Endothelial cell of umbilical vein (primary cell): ENCODE data around the gene PLEKHG4. TPM values are rescaled to one million over a fixed set of nuclear protein-coding genes. Genes with fewer than 3 reads are reported as not detected.
A peak's percentile ranks its signal among the peaks of the same experiment; 100 is the strongest.

Source experiments
- BruUV-seq: library from RNA; stranded (reverse); fragments of 400-500 nt; replicated peaks from 2 replicates; lab custom pipeline; 2021; lab: Mats Ljungman, UMichigan
- CTCF ChIA-PET: fragments of 300-600, 350-600 bp; sonication (Branson Sonifier 250); formaldehyde crosslinking; loops from one replicate; lab custom pipeline; 2021; ENCODE audit warnings: antibody characterized with exemption, inconsistent platforms; lab: Charles Lee
- POLR2A ChIA-PET: fragments of 300-600, 350-600 bp; sonication (Branson Sonifier 250); formaldehyde crosslinking; loops from one replicate; lab custom pipeline; 2021; ENCODE audit warnings: antibody characterized with exemption, inconsistent platforms; lab: Charles Lee
- DNase-seq: peaks from one replicate; pipeline ENCODE4 v3.0.0-alpha.2; 2011; ENCODE audit warnings: low read depth, low spot score
- FAIRE-seq: peaks from 2 replicates; lab custom pipeline; 2011; peaks lifted over from hg19 to GRCh38; lab: Jason Lieb, UNC
- H2AFZ ChIP-seq: 2 replicates; pipeline ENCODE4 v1.6.0; 2012; ENCODE audit warnings: low read depth, low read length, control low read depth, inconsistent platforms
- H3K27ac ChIP-seq: 2 replicates; pipeline ENCODE4 v1.5.1; 2011; ENCODE audit warnings: low read depth, mild to moderate bottlenecking, control low read depth, low read length, moderate library complexity; ENCODE audit not compliant: insufficient read depth
- H3K27me3 ChIP-seq, 2 experiments: 2 replicates each; pipeline versions ENCODE4 v1.6.0 to v1.6.1; 2011; ENCODE audit warnings: low read length in 2 of 2, mixed read lengths in 1 of 2; ENCODE audit not compliant: control insufficient read depth in 2 of 2, insufficient read depth in 2 of 2
- H3K36me3 ChIP-seq, 2 experiments: 2 replicates in 1 of 2; 3 replicates in 1 of 2; pipeline ENCODE4 v1.5.1; 2011; ENCODE audit warnings: low read length in 2 of 2, mild to moderate bottlenecking in 1 of 2, moderate library complexity in 1 of 2; ENCODE audit not compliant: control insufficient read depth in 2 of 2, insufficient read depth in 2 of 2; ENCODE audit errors: extremely low read depth in 1 of 2
- H3K4me1 ChIP-seq: 3 replicates; pipeline ENCODE4 v1.5.1; 2011; ENCODE audit warnings: mild to moderate bottlenecking, low read length; ENCODE audit not compliant: control insufficient read depth, insufficient read depth; ENCODE audit errors: extremely low read depth
- H3K4me2 ChIP-seq: 2 replicates; pipeline ENCODE4 v1.6.1; 2011; ENCODE audit warnings: low read length, control low read depth, mixed read lengths; ENCODE audit not compliant: insufficient read depth
- H3K4me3 ChIP-seq, 3 experiments: fragments of 200-600 bp in 1 of 3; sonication (generic), shearing (Covaris generic) in 1 of 3; replicated peaks in 1 of 3; 2 replicates each; pipeline ENCODE4 v1.5.1; 2011 to 2016; ENCODE audit warnings: control low read depth in 3 of 3, low read length in 3 of 3, mild to moderate bottlenecking in 2 of 3, inconsistent platforms in 1 of 3, low read depth in 1 of 3, moderate library complexity in 1 of 3; ENCODE audit not compliant: insufficient read depth in 1 of 3
- H3K79me2 ChIP-seq: 2 replicates; pipeline ENCODE4 v1.6.0; 2012; ENCODE audit warnings: low read length, inconsistent platforms; ENCODE audit not compliant: control insufficient read depth, insufficient read depth
- H3K9ac ChIP-seq: replicated peaks from 2 replicates; pipeline ENCODE3; 2011; ENCODE audit warnings: low read length, control low read depth; ENCODE audit not compliant: insufficient read depth; ENCODE audit errors: extremely low read depth
- H3K9me1 ChIP-seq: replicated peaks from 3 replicates; pipeline ENCODE4 v1.6.0; 2011; ENCODE audit warnings: mild to moderate bottlenecking, low read length; ENCODE audit not compliant: control insufficient read depth, insufficient read depth; ENCODE audit errors: extremely low read depth
- H3K9me3 ChIP-seq: replicated peaks from 2 replicates; pipeline ENCODE4 v1.5.1; 2012; ENCODE audit warnings: low read length, inconsistent platforms; ENCODE audit not compliant: control insufficient read depth, insufficient read depth
- H4K20me1 ChIP-seq: replicated peaks from 2 replicates; pipeline ENCODE3; 2011; ENCODE audit warnings: mild to moderate bottlenecking, low read length; ENCODE audit not compliant: control insufficient read depth, insufficient read depth; ENCODE audit errors: extremely low read depth
- CTCF ChIP-seq, 2 donors: IDR thresholded peaks; 1 replicate in 1 of 2; 2 replicates in 1 of 2; pipeline ENCODE4 v1.5.1; 2011; ENCODE audit warnings: low read length in 2 of 2, mild to moderate bottlenecking in 2 of 2, moderate library complexity in 2 of 2, control low read depth in 1 of 2, inconsistent platforms in 1 of 2, low read depth in 1 of 2; ENCODE audit not compliant: insufficient read depth in 1 of 2; ENCODE audit errors: extremely low read depth in 1 of 2
- EZH2 ChIP-seq: IDR thresholded peaks from 2 replicates; pipeline ENCODE4 v1.6.1; 2012; ENCODE audit warnings: borderline replicate concordance, low read depth, mild to moderate bottlenecking, moderate library complexity, low read length, inconsistent platforms; ENCODE audit not compliant: severe bottlenecking
- FOS ChIP-seq: IDR thresholded peaks from 2 replicates; pipeline ENCODE4 v1.6.1; 2011; ENCODE audit warnings: mild to moderate bottlenecking, low read length, moderate library complexity, borderline replicate concordance; ENCODE audit not compliant: insufficient read depth
- GATA2 ChIP-seq: IDR thresholded peaks from 2 replicates; pipeline ENCODE4 v1.7.0; 2011; ENCODE audit warnings: low read depth, mild to moderate bottlenecking, moderate library complexity, mixed read lengths, low read length; ENCODE audit not compliant: insufficient read length, insufficient read depth
- JUN ChIP-seq: IDR thresholded peaks from 2 replicates; pipeline ENCODE4 v1.6.1; 2011; ENCODE audit warnings: borderline replicate concordance, low read depth; ENCODE audit not compliant: insufficient read length, insufficient read depth
- MAX ChIP-seq: IDR thresholded peaks from 2 replicates; pipeline ENCODE4 v1.6.1; 2011; ENCODE audit not compliant: insufficient read depth, insufficient read length
- MYC ChIP-seq: IDR thresholded peaks from one replicate; pipeline ENCODE4 v1.6.1; 2011; ENCODE audit warnings: mild to moderate bottlenecking, low read depth, low read length
- POLR2A ChIP-seq: IDR thresholded peaks from 2 replicates; pipeline ENCODE4 v1.6.1; 2012; ENCODE audit warnings: low read depth, mild to moderate bottlenecking, control low read depth, low read length
- POLR2AphosphoS5 ChIP-seq: IDR thresholded peaks from 2 replicates; pipeline ENCODE4 v1.6.1; 2012; ENCODE audit warnings: low read depth, mild to moderate bottlenecking, control low read depth, low read length, moderate library complexity; ENCODE audit not compliant: insufficient read depth
- dilution Hi-C: fragments of 300-500 bp; cut with MboI; formaldehyde crosslinking; loops from one replicate; pipeline ENCODE4 v1.15.0; 2019; ENCODE audit warnings: low sequenced_read_pairs; ENCODE audit not compliant: extremely low pct_ligation_motif_present
- intact Hi-C: fragments of 100-400 bp; cut with micrococcal nuclease; formaldehyde crosslinking; loops from one replicate; pipeline ENCODE4 v1.10.0; 2022
- polyA plus RNA-seq, 4 experiments: library from polyadenylated mRNA; depleted of rRNA in 3 of 4; stranded (reverse) in 3 of 4; unstranded in 1 of 4; fragments of >200 nt; gene quantifications; 2 replicates each; pipeline versions ENCODE4 v1.2.1 to v1.2.3, GENCODE V29; 2011 to 2012; ENCODE audit warnings: missing spikeins in 1 of 4
- total RNA-seq: library from RNA; stranded (reverse); gene quantifications from 2 replicates; pipeline ENCODE4 v1.2.3, GENCODE V29; 2021

PLEKHG4 gene
- total and polyA plus RNA-seq, 2 donors (not counting 3 experiments of a cell fraction or from before 2014, with no cell fraction given): 26.6 to 34.8 TPM

GRCh38 chr16:67260426-67261063, 18.8 kb upstream of the PLEKHG4 start:
- FAIRE-seq (peak; percentile 83), DNase-seq (peak; percentile 24)
- no peaks in the 10 kb centered on the region for H3K9me1 ChIP-seq
- POLR2A ChIA-PET: interaction anchor here (1.2 kb wide), 1 partner anchor 17 kb away, joined by 3 read pairs; no protein-coding TSS in a partner anchor
- no peak overlapping the region for H3K27ac ChIP-seq
- H4K20me1 ChIP-seq: no peaks in the 10 kb centered on the region
- no peaks in the 10 kb centered on the region for H3K27me3 ChIP-seq
- no peak overlapping the region for H3K4me2 ChIP-seq
- H3K4me3 ChIP-seq: no peak overlapping the region
- intact Hi-C loops (loop anchor here (1.0 kb wide), 3 partner anchors 79 to 139 kb away; partner anchors contain the start of gene TPPP3), dilution Hi-C loops (no loop called here)
- H2AFZ ChIP-seq: no peak overlapping the region
- H3K9me3 ChIP-seq: no peaks in the 10 kb centered on the region
- no peaks in the 10 kb centered on the region for H3K79me2 ChIP-seq
- TF ChIP-seq JUN (no peak), CTCF (IDR thresholded peaks at IDR 0.05; ENCODE audit: extremely low read depth in 1 of 2, insufficient read depth in 1 of 2, low read depth in 1 of 2, low read length in 2 of 2) (peak; percentile 44 to 51)
- CTCF ChIA-PET: interaction anchor here (0.6 to 3.3 kb wide), 53 partner anchors 10 to 307 kb away, joined by 3 to 65 read pairs (median 4); partner anchors contain the start of genes ATP6V0D1, FHOD1, HSD11B2 and KCTD19
- H3K4me1 ChIP-seq: peaks cover 4% of the 10 kb centered on the region
- BruUV-seq: no TSS peak
- no peak overlapping the region for H3K9ac ChIP-seq
- no peaks in the 10 kb centered on the region for H3K36me3 ChIP-seq

GRCh38 chr16:67263201-67263600, 16.1 kb upstream of the PLEKHG4 start:
- no peak for FAIRE-seq
- Histone ChIP-seq H3K27me3 (no peaks in the 10 kb centered on the region), H3K4me1 (peaks cover 8% of the 10 kb centered on the region), H3K4me3 (no peak overlapping the region), H3K4me2 (no peak overlapping the region), H3K9ac (no peak overlapping the region), H3K27ac (no peak overlapping the region), H3K9me1 (no peaks in the 10 kb centered on the region), H3K79me2 (no peaks in the 10 kb centered on the region), H2AFZ (no peak overlapping the region), H4K20me1 (no peaks in the 10 kb centered on the region), H3K9me3 (no peaks in the 10 kb centered on the region), H3K36me3 (no peaks in the 10 kb centered on the region)
- TF ChIP-seq FOS: no peak
- TF ChIP-seq JUN: no peak
- TF ChIP-seq GATA2: no peak
- TF ChIP-seq POLR2A: no peak
- TF ChIP-seq CTCF (IDR thresholded peaks at IDR 0.05; ENCODE audit: extremely low read depth in 1 of 2, insufficient read depth in 1 of 2, low read depth in 1 of 2, low read length in 2 of 2): no peak
- TF ChIP-seq POLR2AphosphoS5: no peak
- TF ChIP-seq MYC: no peak
- no peak for TF ChIP-seq MAX
- no peak for TF ChIP-seq EZH2
- no TSS peak for BruUV-seq
- CTCF ChIA-PET: interaction anchor here (0.9 to 1.3 kb wide), 2 partner anchors 19 to 136 kb away, joined by 4 read pairs; no protein-coding TSS in a partner anchor
- POLR2A ChIA-PET: no interaction called here
- DNase-seq: no peak
- intact Hi-C loops: no loop called here
- dilution Hi-C loops: no loop called here
